HG02798 (cell line): Measurements from ENCODE around the gene NOS3.
"Not testable (repeated sequence)": the region's sequence is repeated elsewhere in the genome, so short reads cannot be mapped to it uniquely, and the experiment has no call there.

Experiments used
- ATAC-seq: cut with Tn5 transposase; IDR thresholded peaks from one replicate; pipeline ENCODE4 v1.9.1; 2021; ENCODE audit warnings: mild to moderate bottlenecking; ENCODE audit not compliant: unreplicated experiment, poor library complexity

Gene NOS3

GRCh38 chr7:151013356-151013732, 22.5 kb downstream of the NOS3 start:
- no peak for ATAC-seq

- peak; percentile 52 for ATAC-seq
Observed at GRCh38 chr7:151013733-151014497, 23.1 kb downstream of the NOS3 start.

- ATAC-seq = no peak
Observed at GRCh38 chr7:151014950-151015349, 24.1 kb downstream of the NOS3 start.

DNA sequence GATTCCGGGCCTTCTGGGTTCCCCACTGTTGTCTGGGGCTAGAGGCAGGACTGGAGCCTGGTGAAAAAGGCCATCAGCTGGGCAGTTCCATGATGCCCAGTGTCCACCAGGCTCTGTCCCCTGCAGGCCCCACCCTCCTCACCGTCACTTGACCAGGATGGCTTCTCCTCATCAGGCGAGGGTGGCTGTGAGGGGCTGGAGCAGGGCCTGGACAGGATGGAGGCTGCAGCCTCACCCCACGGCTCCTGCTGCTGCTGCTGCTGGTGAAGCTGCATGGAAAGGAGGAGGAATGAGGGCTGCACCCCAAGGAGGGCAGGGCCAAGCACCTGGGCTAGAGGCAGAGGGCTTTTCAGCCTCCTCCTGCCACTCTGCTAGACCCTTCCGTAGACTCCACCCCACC, 25.1 kb downstream of the NOS3 start:
- ATAC-seq = no peak

GRCh38 chr7:151016505-151016904, 25.7 kb downstream of the NOS3 start:
- ATAC-seq = no peak

- ATAC-seq = no peak
Observed at GRCh38 chr7:151016942-151017341, 26.1 kb downstream of the NOS3 start.

DNA sequence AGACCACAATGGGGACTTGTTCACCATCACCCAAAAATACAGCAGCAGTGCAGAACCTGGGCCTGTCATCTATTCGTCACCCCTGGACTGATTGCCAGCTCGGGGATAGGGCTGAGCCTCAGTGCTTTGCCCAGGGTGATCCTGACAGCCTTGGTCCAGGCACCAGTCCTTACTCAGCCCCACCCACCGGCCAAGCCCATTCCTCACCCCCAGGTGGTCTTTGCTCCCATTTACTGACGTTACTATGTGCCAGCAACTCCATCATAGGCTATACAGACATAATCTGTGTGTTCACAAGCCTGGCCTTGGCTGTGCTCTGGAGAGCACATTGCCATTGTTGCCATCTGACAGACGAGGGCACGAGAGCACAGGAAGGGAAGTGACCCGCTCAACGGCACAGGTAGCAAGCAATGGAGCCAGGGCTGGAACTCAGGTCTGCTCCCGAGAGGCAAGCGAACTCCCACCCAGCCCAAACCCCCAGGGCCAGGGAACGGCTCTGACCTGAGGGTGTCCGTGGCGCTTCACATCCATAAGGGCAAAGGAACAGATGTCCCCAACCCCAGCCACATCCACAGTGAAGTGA, 26.6 kb downstream of the NOS3 start:
- ATAC-seq = no peak

DNA sequence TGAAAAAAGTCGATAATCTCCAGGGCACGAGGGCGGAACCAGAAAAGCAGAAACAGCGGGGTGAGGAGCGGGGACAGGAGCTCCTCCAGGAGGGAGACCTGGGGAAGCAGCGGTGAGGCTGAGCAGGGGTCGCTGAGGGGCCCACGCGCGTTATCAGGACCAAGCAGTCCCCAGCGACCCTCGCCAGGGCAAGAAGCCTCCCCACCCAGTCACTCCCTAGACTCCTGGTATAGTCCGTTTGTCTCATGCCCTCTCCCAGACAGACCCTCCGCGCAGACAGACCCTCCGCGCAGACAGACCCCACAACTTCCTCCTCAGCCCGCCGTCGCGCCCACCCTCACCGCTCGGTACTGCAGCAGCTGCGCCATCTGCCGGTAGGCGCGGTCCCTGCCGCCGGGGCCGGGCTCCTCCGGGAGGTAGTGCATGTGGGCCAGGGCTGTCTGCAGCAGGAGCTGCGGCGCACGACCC, 27.2 kb downstream of the NOS3 start:
- peak; percentile 61 for ATAC-seq

- no peak for ATAC-seq
Observed at GRCh38 chr7:151018421-151019129, 27.8 kb downstream of the NOS3 start.

GRCh38 chr7:151019130-151019447, 28.3 kb downstream of the NOS3 start:
- no peak for ATAC-seq

GRCh38 chr7:151020231-151020630, 29.4 kb downstream of the NOS3 start:
- no peak for ATAC-seq

DNA sequence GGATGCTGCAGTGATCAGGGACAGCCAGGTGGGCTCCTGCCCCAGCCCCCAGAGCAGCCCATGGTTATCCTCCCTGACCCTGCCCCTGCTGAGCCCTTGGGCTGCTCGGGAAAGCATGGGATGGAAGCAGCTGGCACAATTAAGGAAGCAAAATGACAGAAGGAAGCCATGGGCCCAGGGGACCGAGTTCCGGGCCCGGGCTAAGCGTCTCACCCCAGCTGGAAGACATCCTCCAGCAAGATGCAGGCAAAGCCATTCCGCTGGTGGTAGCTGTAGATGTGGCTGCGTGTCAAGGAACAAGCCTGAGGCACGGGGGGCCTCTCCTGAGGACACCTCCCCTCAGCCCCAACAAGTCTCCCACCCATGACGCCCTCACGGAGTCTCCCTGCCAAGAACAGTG, 32.4 kb downstream of the NOS3 start:
- no peak for ATAC-seq

GRCh38 chr7:151024435-151025056, 33.7 kb downstream of the NOS3 start, which contains the start of gene ATG9B:
Gene ATG9B, minus strand, starts transcription at chr7:151024494. Its CDS starts 71 bp downstream, at chr7:151024423.
- no peak for ATAC-seq

DNA sequence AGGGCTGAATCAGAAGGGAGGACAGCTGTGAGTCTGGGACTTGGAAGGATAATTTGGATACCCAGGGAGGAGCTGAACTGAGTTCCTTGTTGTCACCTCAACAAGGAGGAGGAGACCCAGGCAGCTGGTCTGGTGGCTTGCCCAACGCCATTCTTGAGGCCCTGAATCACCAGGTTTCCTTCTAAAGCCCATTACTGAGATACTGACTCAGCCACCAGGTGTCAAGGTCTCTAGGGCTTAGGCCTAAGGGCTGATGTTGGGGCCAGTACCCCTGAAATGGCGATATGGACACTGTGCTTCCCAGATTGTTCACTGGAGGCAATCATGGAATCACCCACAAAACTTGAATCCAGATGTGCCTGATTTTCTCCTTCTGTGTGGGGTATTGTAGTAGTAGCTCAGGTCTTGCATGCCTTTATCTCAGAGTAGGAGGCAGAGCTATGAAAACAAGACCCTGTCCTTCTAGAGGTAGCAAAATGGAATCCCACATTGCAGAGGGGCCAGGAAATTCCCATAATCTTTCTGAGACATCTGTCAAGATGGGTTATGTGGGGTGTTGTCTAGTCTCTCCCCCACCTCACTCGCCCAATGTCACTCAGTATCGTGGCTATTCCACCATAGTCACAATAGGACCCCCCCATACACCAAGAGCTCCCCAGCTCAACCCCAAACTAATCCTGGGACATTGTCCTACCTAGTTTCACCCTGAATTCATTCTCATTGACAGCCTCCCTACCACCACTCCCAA, 35.3 kb downstream of the NOS3 start:
- no peak for ATAC-seq

DNA sequence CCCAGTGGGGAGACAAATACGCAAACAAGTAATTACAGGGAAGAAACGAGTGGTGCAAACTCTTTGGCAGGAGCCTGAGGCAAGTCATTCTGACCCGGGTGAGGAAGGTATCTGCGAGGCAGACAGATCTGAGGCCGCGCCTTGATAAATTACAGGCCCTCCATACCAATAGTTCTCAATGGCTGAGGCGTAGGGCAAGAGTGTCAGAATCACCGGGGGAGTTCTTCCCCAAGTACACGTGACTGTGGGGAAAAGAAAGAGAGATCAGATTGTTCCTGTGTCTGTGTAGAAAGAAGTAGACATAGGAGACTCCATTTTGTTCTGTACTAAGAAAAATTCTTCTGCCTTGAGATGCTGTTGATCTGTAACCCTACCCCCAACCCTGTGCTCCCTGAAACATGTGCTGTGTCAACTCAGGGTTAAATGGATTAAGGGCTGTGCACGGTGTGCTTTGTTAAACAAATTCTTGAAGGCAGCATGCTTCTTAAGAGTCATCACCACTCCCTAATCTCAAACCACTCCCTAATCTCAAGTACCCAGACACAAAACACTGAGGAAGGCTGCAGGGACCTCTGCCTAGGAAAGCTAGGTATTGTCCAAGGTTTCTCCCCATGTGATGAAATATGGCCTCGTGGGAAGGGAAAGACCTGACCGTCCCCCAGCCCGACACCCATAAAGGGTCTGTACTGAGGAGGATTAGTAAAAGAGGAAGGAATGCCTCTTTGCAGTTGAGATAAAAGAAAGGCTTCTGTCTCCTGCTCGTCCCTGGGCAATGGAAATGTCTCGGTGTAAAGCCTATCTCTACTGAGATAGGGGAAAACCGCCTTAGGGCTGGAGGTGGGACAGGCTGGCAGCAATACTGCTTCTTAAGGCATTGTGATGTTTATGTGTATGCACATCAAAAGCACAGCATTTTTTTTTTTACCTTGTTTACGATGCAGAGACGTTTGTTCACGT, 36.2 kb downstream of the NOS3 start:
- ATAC-seq = not testable (repeated sequence)

GRCh38 chr7:151027728-151028130, 36.9 kb downstream of the NOS3 start:
- ATAC-seq = not testable (repeated sequence)

- peak; percentile 98 for ATAC-seq
Observed at GRCh38 chr7:151028131-151028947, 37.5 kb downstream of the NOS3 start, which contains the start of gene ABCB8. Gene ABCB8, plus strand, starts transcription at chr7:151028450. Its CDS starts 66 bp downstream, at chr7:151028516.

DNA sequence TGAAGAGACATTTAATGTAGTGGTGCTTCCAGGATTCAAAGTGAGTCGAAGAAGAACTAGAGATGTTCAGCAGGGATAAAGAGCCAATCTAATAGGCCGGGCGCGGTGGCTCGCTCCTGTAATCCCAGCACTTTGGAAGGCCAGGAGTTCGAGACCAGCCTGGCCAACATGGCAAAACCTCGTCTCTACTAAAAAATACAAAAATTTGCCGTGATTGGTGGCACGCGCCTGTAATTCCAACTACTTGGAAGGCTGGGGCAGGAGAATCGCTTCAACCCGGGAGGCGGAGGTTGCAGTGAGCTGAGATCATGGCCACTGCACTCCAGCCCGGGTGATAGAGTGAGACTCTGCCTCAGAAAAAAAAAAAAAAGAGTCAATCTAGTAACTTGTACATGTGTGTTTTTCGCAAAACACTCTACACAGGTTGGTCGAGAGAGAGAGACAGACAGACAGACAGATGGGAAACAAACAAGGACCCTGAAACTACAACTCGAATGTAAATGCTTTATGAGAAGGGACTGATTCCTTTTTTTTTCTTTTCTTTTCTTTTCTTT, 38.2 kb downstream of the NOS3 start:
- no peak for ATAC-seq
